Measurements from ENCODE around the gene AGAP1. TPM values are rescaled to one million over a fixed set of nuclear protein-coding genes. Genes with fewer than 3 reads are reported as not detected.

AGAP1 gene
- total RNA-seq, 2 experiments from 2014 or later = not detected

DNA sequence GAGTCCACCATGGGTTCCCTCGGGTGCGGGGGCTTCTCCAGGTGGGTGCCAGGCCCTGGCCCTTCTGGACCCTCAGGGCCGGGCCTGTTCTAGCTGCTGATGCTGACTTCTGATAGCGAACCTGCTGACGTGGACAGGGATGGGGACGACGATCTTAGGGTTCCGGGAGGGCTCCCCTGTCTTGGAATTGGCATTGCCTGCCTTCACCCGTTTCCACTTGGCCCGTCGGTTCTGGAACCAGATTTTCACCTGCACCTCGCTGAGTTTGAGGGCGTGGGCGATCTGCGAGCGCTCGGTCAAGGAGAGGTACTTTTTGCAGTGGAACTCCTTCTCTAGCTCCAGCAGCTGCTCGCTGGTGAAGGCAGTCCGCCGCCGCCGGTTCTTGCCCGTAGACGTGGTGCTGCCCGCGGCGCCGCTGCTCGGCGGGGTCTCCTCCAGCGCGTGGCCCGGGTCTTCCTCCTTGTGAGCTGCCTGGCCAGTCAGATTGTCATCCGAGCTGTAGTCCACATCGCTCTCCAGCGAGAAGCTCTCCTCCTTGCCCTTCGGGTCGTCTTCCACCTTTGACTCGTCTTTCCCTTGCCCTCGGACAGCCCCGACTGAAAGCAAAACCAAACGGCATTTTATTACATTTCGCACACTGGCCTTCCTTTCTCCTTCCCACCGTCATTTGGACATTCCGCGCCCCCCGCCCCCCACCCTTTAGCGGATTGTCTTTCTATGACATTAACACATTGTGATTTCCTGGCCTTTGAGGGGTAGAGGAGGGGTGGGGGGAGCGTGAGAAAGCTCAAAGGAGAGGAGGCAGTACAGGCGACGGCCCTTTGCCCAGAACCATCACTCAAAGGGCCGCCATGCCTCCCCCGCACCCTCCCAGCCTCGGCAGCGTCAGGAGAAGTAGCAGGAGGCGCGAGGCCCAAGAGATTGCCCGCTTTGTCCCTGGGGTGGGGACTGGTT lies 672.3 kb downstream of the AGAP1 start:
- ChIA-PET POLR2A (no interaction called here), CTCF (ENCODE audit: unreplicated experiment) (no interaction called here)
- TF ChIP-seq, protein P1, sequence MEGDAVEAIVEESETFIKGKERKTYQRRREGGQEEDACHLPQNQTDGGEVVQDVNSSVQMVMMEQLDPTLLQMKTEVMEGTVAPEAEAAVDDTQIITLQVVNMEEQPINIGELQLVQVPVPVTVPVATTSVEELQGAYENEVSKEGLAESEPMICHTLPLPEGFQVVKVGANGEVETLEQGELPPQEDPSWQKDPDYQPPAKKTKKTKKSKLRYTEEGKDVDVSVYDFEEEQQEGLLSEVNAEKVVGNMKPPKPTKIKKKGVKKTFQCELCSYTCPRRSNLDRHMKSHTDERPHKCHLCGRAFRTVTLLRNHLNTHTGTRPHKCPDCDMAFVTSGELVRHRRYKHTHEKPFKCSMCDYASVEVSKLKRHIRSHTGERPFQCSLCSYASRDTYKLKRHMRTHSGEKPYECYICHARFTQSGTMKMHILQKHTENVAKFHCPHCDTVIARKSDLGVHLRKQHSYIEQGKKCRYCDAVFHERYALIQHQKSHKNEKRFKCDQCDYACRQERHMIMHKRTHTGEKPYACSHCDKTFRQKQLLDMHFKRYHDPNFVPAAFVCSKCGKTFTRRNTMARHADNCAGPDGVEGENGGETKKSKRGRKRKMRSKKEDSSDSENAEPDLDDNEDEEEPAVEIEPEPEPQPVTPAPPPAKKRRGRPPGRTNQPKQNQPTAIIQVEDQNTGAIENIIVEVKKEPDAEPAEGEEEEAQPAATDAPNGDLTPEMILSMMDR (conservative IDR thresholded peaks at IDR 0.05; ENCODE audit: low read length) = no peak
- TF ChIP-seq EZH2phosphoT487 (IDR thresholded peaks at IDR 0.05; ENCODE audit: borderline replicate concordance, low read depth, low read length) = no peak
- Histone ChIP-seq H3K4me1 (ENCODE audit: insufficient read depth, low read length, poor library complexity, severe bottlenecking) (no peaks in the 10 kb centered on the region), H3K9me2 (ENCODE audit: insufficient read depth, low read length) (no peaks in the 10 kb centered on the region), H3K4me2 (ENCODE audit: low read length) (no peak overlapping the region), H3K9me3 (ENCODE audit: low read length) (no peaks in the 10 kb centered on the region), H2AFZ (ENCODE audit: low read length) (no peak overlapping the region), H3K4me3 (ENCODE audit: low read depth, low read length, poor library complexity, severe bottlenecking) (no peak overlapping the region), H3K27ac (ENCODE audit: low read depth, low read length, poor library complexity, severe bottlenecking) (no peak overlapping the region), H3K36me3 (ENCODE audit: insufficient read depth, low read length) (no peaks in the 10 kb centered on the region), H3K79me2 (ENCODE audit: insufficient read depth, low read depth, low read length) (no peaks in the 10 kb centered on the region), H4K20me1 (ENCODE audit: insufficient read depth, low read length) (no peaks in the 10 kb centered on the region)
- BruUV-seq (replicated peaks) = no TSS peak
- intact Hi-C loops (cut with micrococcal nuclease; ENCODE audit: unreplicated experiment) = no loop called here
- DNase-seq (ENCODE audit: low spot score) = no peak

DNA sequence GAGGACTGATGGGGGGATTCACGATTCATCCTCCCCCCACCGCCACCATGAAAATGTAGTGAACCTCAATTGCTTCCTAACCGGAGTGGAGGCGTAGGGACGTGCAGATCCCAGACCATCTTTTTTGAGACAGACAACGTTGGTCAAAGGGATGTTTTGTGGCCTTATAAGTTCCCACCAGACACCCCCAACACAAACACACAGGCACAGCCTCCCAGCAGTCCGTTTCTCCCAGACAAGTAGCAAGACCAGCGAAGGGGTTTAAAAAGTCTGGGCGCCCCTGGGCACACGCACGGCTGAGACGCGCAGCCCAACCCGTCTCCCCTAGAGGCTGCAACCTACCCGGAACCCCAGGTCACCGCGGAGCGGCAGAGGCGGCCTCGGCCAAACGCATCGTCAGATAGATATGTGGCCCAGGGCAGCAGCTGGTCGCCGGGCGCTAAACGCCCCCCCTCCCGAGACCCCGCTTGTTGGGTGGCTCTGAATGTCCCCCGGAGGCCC lies 673.0 kb downstream of the AGAP1 start:
- H3K9me3 ChIP-seq (ENCODE audit: low read length) = no peaks in the 10 kb centered on the region
- TF ChIP-seq, protein P1 (conservative IDR thresholded peaks at IDR 0.05; ENCODE audit: low read length) = no peak
- no peak for TF ChIP-seq EZH2phosphoT487 (IDR thresholded peaks at IDR 0.05; ENCODE audit: borderline replicate concordance, low read depth, low read length)
- H4K20me1 ChIP-seq (ENCODE audit: insufficient read depth, low read length) = no peaks in the 10 kb centered on the region
- no peak overlapping the region for H3K27ac ChIP-seq (ENCODE audit: low read depth, low read length, poor library complexity, severe bottlenecking)
- H3K4me2 ChIP-seq (ENCODE audit: low read length) = no peak overlapping the region
- H3K36me3 ChIP-seq (ENCODE audit: insufficient read depth, low read length) = no peaks in the 10 kb centered on the region
- no peaks in the 10 kb centered on the region for H3K79me2 ChIP-seq (ENCODE audit: insufficient read depth, low read depth, low read length)
- no peak overlapping the region for H2AFZ ChIP-seq (ENCODE audit: low read length)
- DNase-seq (ENCODE audit: low spot score) = no peak
- ChIA-PET CTCF (ENCODE audit: unreplicated experiment) (no interaction called here), POLR2A (no interaction called here)
- BruUV-seq (replicated peaks) = no TSS peak
- H3K4me1 ChIP-seq (ENCODE audit: insufficient read depth, low read length, poor library complexity, severe bottlenecking) = no peaks in the 10 kb centered on the region
- H3K9me2 ChIP-seq (ENCODE audit: insufficient read depth, low read length) = no peaks in the 10 kb centered on the region
- intact Hi-C loops (cut with micrococcal nuclease; ENCODE audit: unreplicated experiment) = no loop called here
- no peak overlapping the region for H3K4me3 ChIP-seq (ENCODE audit: low read depth, low read length, poor library complexity, severe bottlenecking)

All from OCI-LY7 (cell line).